Measurements from ENCODE around the gene NTSR1.

The NTSR1 gene

DNA sequence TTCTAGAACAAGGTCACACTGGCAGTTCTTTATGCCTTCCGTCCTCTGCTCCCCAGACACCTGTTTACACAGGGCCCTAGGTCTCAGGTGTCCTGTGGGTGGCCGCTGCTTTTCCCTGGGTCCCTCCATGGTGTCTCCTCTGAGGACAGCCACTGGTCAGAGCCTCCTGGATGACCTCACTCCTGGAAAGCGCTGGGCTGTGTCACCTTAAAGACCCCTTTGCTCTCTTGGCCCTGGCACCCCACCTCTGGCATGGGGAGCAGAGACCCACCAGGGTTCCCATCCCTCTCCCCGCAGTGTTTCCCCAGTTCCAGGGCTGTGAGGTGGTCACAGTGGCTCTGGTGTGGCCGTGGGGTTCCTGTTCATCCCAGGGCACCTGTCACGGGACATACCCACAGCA, 33.9 kb downstream of the NTSR1 start:
- no peak for DNase-seq

- no peak for DNase-seq
These were observed 34.5 kb downstream of the NTSR1 start for GRCh38 chr20:62742979-62743776.

- DNase-seq = no peak
These were observed 35.2 kb downstream of the NTSR1 start for GRCh38 chr20:62743777-62744317.

- no peak for DNase-seq
These were observed 36.1 kb downstream of the NTSR1 start for GRCh38 chr20:62744741-62745191.

GRCh38 chr20:62745279-62745951, 36.8 kb downstream of the NTSR1 start:
- no peak for DNase-seq

GRCh38 chr20:62745952-62746288, 37.3 kb downstream of the NTSR1 start:
- no peak for DNase-seq

DNA sequence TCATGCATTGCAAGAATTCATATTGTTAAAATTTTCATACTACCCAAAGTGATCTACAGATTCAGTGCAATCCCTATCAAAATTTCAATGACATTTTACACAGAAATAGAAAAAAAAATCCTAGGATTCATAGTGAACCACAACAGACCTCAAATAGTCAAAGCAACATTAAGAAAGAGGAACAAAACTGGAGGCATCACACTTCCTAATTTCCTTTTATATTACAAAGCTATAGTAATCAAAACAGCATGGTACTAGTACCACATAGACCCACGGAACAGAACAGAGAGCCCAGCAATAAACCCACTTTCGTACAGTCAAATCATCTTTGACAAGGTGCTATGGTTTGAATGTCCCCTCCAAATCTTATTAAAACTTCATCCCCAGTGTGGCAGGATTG, 39.7 kb downstream of the NTSR1 start:
- no peak for DNase-seq

GRCh38 chr20:62749851-62750445, 41.3 kb downstream of the NTSR1 start:
- DNase-seq = no peak

- DNase-seq = no peak
These were observed 43.0 kb downstream of the NTSR1 start for GRCh38 chr20:62751551-62752150.

DNA sequence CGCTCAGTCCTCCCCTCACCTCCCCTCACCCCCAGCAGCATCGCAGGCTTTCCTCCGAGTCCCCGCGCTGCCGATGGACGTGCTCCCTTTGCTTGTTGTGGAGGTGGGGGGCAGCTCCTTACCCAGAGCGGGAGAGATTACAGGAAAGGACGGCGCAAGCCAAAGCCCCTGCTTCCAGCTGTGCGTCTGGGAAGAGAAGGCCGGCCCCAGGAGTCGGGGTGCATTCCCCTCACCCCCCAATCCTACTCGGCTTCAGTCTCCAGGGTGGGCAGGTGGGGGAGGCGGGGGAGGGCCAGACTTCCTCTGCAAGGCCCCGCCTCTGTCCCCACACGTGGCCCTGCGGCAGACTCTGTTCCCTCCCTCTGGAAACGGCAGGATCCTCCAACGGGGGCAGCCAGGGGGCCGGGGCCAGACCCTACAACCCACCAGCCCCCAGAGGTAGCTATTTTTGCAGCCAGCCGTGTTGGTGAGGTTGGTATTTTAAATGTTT, 43.6 kb downstream of the NTSR1 start:
- no peak for DNase-seq

- no peak for DNase-seq
These were observed 44.2 kb downstream of the NTSR1 start for GRCh38 chr20:62752671-62753501.

GRCh38 chr20:62753626-62754025, 45.0 kb downstream of the NTSR1 start:
- no peak for DNase-seq

GRCh38 chr20:62754122-62754990, 45.7 kb downstream of the NTSR1 start:
- no peak for DNase-seq

GRCh38 chr20:62754991-62755356, 46.3 kb downstream of the NTSR1 start:
- no peak for DNase-seq

GRCh38 chr20:62755817-62756724, 47.4 kb downstream of the NTSR1 start:
- no peak for DNase-seq

DNA sequence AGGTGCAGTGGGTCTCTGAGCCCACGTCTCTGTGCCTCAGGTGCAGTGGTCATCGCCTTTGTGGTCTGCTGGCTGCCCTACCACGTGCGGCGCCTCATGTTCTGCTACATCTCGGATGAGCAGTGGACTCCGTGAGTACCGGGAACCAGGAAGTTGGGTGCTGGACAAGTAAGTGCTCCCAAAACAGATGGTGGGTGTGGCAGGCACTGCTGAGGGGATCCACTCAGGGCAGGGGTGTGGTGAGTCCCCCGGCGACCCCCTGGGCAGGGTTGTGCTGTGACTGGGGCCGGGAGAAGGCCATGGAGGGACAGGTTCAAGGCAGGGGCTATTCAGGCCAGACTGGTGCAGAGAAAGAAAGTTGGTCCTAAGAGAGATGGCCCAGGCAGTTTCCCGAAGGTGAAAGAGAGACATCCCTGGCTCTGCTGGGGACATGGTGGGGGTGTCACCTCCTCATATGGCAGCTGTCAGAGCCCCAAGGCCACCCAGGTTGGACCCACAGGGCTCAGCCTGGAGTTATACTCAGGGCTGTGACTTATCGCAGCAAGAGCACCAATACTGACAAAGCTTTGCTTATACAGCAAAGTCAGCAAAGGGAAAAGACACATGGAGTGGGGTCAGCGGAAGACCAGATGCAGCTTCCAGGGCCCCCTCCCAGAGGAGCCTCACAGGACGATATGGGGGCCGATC, 49.7 kb downstream of the NTSR1 start:
- DNase-seq = no peak

DNA sequence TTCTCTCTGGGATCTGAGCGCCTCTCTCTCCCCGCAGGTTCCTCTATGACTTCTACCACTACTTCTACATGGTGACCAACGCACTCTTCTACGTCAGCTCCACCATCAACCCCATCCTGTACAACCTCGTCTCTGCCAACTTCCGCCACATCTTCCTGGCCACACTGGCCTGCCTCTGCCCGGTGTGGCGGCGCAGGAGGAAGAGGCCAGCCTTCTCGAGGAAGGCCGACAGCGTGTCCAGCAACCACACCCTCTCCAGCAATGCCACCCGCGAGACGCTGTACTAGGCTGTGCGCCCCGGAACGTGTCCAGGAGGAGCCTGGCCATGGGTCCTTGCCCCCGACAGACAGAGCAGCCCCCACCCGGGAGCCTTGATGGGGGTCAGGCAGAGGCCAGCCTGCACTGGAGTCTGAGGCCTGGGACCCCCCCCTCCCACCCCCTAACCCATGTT, 51.4 kb downstream of the NTSR1 start:
- DNase-seq = no peak

DNA sequence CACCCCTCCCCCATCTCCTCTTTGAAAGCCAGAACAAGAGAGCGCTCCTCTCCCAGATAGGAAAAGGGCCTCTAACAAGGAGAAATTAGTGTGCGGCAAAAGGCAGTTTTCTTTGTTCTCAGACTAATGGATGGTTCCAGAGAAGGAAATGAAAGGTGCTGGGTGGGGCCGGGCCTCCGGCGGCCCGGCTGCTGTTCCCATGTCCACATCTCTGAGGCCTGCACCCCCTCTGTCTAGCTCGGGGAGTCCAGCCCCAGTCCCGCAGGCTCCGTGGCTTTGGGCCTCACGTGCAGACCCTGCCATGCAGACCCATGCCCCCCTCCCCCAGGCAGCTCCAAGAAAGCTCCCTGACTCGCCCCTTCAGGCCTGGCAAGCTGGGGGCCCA, 51.8 kb downstream of the NTSR1 start:
- DNase-seq = no peak

All from midbrain (tissue), 1 donor.